ENCODE measurements around the gene DCAF12. TPM values are rescaled to one million over a fixed set of nuclear protein-coding genes. Genes with fewer than 3 reads are reported as not detected.

DCAF12 gene
- total and polyA plus RNA-seq, 8 donors: 4.1 to 54.3 (median 21.4) TPM

GRCh38 chr9:34048727-34049629 is 77.5 kb downstream of the DCAF12 start, which contains the start of gene UBAP2:
Gene UBAP2 (minus strand): TSS chr9:34048887. CDS start chr9:34017148, 31,739 bp downstream.
- H3K9me3 ChIP-seq: no peaks in the 10 kb centered on the region
- peak; percentile 45 to 93 (median 85) for TF ChIP-seq POLR2AphosphoS5 (IDR thresholded peaks at IDR 0.05)
- TF ChIP-seq EP300 (IDR thresholded peaks at IDR 0.05): peak; percentile 26
- TF ChIP-seq POLR2A (IDR thresholded peaks at IDR 0.05): peak in 2 of 4 donors; percentile 49 to 87
- TF ChIP-seq CTCF (IDR thresholded peaks at IDR 0.05): peak in 1 of 7 experiments; percentile 16
- peaks cover 0 to 8% (median 6%) of the 10 kb centered on the region in 4 donors for H3K36me3 ChIP-seq
- intact Hi-C loops (cut with DNase I; ENCODE audit: low total_unique reads): no loop called here
- peak within 1 kb of the TSS; percentile 83 to 89 (median 84) for H3K4me3 ChIP-seq
- DNase-seq: peak; percentile 99
- WGBS, 5 donors: 0 to 1% (median 0%) methylated on average over 46 to 70 of the region's 70 CpGs
- no peaks in the 10 kb centered on the region for H3K27me3 ChIP-seq
- H3K4me1 ChIP-seq: peaks cover 17 to 47% (median 39%) of the 10 kb centered on the region in 4 donors
- peak within 1 kb of the TSS; percentile 84 to 95 (median 93) for H3K27ac ChIP-seq

GRCh38 chr9:34047864-34048726 is 78.4 kb downstream of the DCAF12 start:
- peaks cover 17 to 49% (median 39%) of the 10 kb centered on the region in 4 donors for H3K4me1 ChIP-seq
- H3K36me3 ChIP-seq: peaks cover 0 to 15% (median 8%) of the 10 kb centered on the region in 4 donors
- TF ChIP-seq POLR2A (IDR thresholded peaks at IDR 0.05) (no peak), CTCF (IDR thresholded peaks at IDR 0.05) (no peak), POLR2AphosphoS5 (IDR thresholded peaks at IDR 0.05) (no peak), EP300 (IDR thresholded peaks at IDR 0.05) (no peak)
- H3K9me3 ChIP-seq: no peaks in the 10 kb centered on the region
- H3K27ac ChIP-seq: peak overlapping the region; percentile 84 to 95 (median 93)
- WGBS, 5 donors: 1% methylated on average over 29 of the region's 29 CpGs
- peak overlapping the region; percentile 83 to 89 (median 84) for H3K4me3 ChIP-seq
- peak; percentile 37 to 76 for DNase-seq
- H3K27me3 ChIP-seq: no peaks in the 10 kb centered on the region
- intact Hi-C loops (cut with DNase I; ENCODE audit: low total_unique reads): no loop called here

GRCh38 chr9:34046784-34047379 is 79.6 kb downstream of the DCAF12 start:
- Histone ChIP-seq H3K9me3 (no peaks in the 10 kb centered on the region), H3K27me3 (no peaks in the 10 kb centered on the region), H3K4me1 (peaks cover 17 to 54% (median 39%) of the 10 kb centered on the region in 4 donors), H3K36me3 (peaks cover 0 to 20% (median 12%) of the 10 kb centered on the region in 4 donors), H3K27ac (peak overlapping the region in 4 of 5 donors; percentile 93 to 95 (median 94)), H3K4me3 (peak overlapping the region in 3 of 4 donors; percentile 83 to 84 (median 84))
- no peak for TF ChIP-seq CTCF (IDR thresholded peaks at IDR 0.05)
- TF ChIP-seq POLR2AphosphoS5 (IDR thresholded peaks at IDR 0.05): peak in 1 of 3 donors; percentile 20
- intact Hi-C loops (cut with DNase I; ENCODE audit: low total_unique reads): no loop called here
- 22 to 43% (median 24%) methylated on average over 5 of the region's 5 CpGs for WGBS, 5 donors
- peak in 1 of 2 donors; percentile 60 for DNase-seq
